Stomach (tissue), 19 donors: ENCODE results near the gene APBA1. TPM values are rescaled to one million over a fixed set of nuclear protein-coding genes. Genes with fewer than 3 reads are reported as not detected.
A peak's percentile ranks its signal among the peaks of the same experiment; 100 is the strongest.

Source experiments
- DNase-seq, 2 donors: peaks; one replicate each; pipeline versions ENCODE4 v3.0.0 to v3.0.0-alpha.2; 2013 to 2019
- H3K27ac ChIP-seq, 5 donors: fragments of 200-600 bp in 4 of 5; sonication (generic) in 4 of 5; one replicate each; pipeline ENCODE4 v1.5.1; 2013 to 2019; ENCODE audit warnings: mild to moderate bottlenecking in 1 of 5, moderate library complexity in 1 of 5
- H3K27me3 ChIP-seq, 3 donors: fragments of 200-600 bp; sonication (generic); one replicate each; pipeline ENCODE4 v1.5.1; 2017 to 2019; ENCODE audit warnings: mixed run types in 1 of 3
- H3K36me3 ChIP-seq, 4 donors: fragments of 200-600 bp; sonication (generic); 1 replicate in 3 of 4; 2 replicates in 1 of 4; pipeline ENCODE4 v1.5.1; 2016 to 2019
- H3K4me1 ChIP-seq, 4 donors: fragments of 200-600 bp; sonication (generic); one replicate each; pipeline ENCODE4 v1.5.1; 2016 to 2019
- H3K4me3 ChIP-seq, 4 donors: fragments of 200-600 bp; sonication (generic) in 3 of 4; one replicate each; pipeline ENCODE4 v1.5.1; 2016 to 2019; ENCODE audit warnings: mild to moderate bottlenecking in 1 of 4
- H3K9me3 ChIP-seq, 4 donors: fragments of 200-600 bp; sonication (generic); one replicate each; pipeline ENCODE4 v1.5.1; 2016 to 2019
- EP300 ChIP-seq: sonication (generic); formaldehyde crosslinking; IDR thresholded peaks from one replicate; pipeline ENCODE4 v1.6.1; 2017; ENCODE audit warnings: antibody characterized with exemption
- POLR2A ChIP-seq, 4 donors: fragments of 450-650 bp; IDR thresholded peaks; one replicate each; pipeline ENCODE4 v1.6.1; 2016; ENCODE audit warnings: antibody characterized with exemption in 4 of 4, control low read depth in 2 of 4, mild to moderate bottlenecking in 1 of 4, moderate library complexity in 1 of 4
- POLR2AphosphoS5 ChIP-seq, 3 donors: sonication (generic); formaldehyde crosslinking; IDR thresholded peaks; one replicate each; pipeline ENCODE4 v1.6.1; 2016; ENCODE audit warnings: antibody characterized with exemption in 3 of 3
- WGBS, 5 donors: extraction: QIAGEN DNeasy Blood & Tissue Kit in 3 of 5; methylation state at CpG; one replicate each; pipeline versions ENCODE4 v1.1.5 to v1.1.7; 2013 to 2018; 5-methylcytosine and 5-hydroxymethylcytosine counted together
- intact Hi-C: fragments of 100-400 bp; cut with DNase I; formaldehyde crosslinking; loops from one replicate; pipeline ENCODE4 v1.15.1; 2023; ENCODE audit warnings: low total_unique reads
- long read RNA-seq, 10 donors: transcript quantifications; one replicate each; lab custom pipeline, GENCODE V29; 2026
- polyA plus RNA-seq, 3 donors: library from polyadenylated mRNA; stranded (reverse); fragments of 200-250 nt; gene quantifications; one replicate each; pipeline ENCODE4 v1.2.3, GENCODE V29; 2013
- total RNA-seq, 5 donors: library from RNA; depleted of rRNA; stranded (reverse); fragments of >200 nt; gene quantifications; one replicate each; pipeline versions ENCODE4 v1.1.0 to v1.2.3, GENCODE V29; 2014 to 2016
- TF ChIP-seq, protein P1 (sequence below), 7 experiments: fragments of 450-650 bp in 4 of 7; fragments of 200-600 bp in 3 of 7; sonication (generic) in 3 of 7; IDR thresholded peaks; one replicate each; pipeline ENCODE4 v1.5.1; 2016 to 2019; ENCODE audit warnings: antibody characterized with exemption in 7 of 7, control low read depth in 2 of 7, mild to moderate bottlenecking in 1 of 7
- donor health status: healthy with polysubstance abuse.
- donor health status: Bipolar disorder and iron deficiency.
- donor health status: healthy.

The APBA1 gene
- total RNA-seq (10 to 100 TPM in 2 of 5 donors, 1 to 10 TPM in 3; 2.7 to 14.2 (median 5.3) TPM), polyA plus RNA-seq (1 to 10 TPM in 1 of 3 donors, under 1 TPM in 2; 0.50 to 1.3 (median 0.76) TPM)
- long read RNA-seq, donor 1, result 0 reads
- long read RNA-seq, donor 2, partial matches to known transcripts, result 20 of 20 reads
- long read RNA-seq, donor 2, other reads (novel, unspliced or antisense), result 0 of 20 reads
- long read RNA-seq, donor 3, result 0 reads
- long read RNA-seq, donor 4, result 0 reads
- long read RNA-seq, donor 5, full-length matches to known transcripts, result 1 of 1 reads
- long read RNA-seq, donor 5, partial matches to known transcripts, result 0 of 1 reads
- long read RNA-seq, donor 5, other reads (novel, unspliced or antisense), result 0 of 1 reads
- long read RNA-seq, donor 6, full-length matches to known transcripts, result 3 of 3 reads
- long read RNA-seq, donor 6, partial matches to known transcripts, result 0 of 3 reads
- long read RNA-seq, donor 6, other reads (novel, unspliced or antisense), result 0 of 3 reads
- long read RNA-seq, donor 7, full-length matches to known transcripts, result 1 of 1 reads
- long read RNA-seq, donor 7, partial matches to known transcripts, result 0 of 1 reads
- long read RNA-seq, donor 7, other reads (novel, unspliced or antisense), result 0 of 1 reads
- long read RNA-seq, donor 8, partial matches to known transcripts, result 7 of 7 reads
- long read RNA-seq, donor 8, other reads (novel, unspliced or antisense), result 0 of 7 reads
- long read RNA-seq, donor 9, result 0 reads
- long read RNA-seq, donor 10, full-length matches to known transcripts, result 2 of 2 reads
- long read RNA-seq, donor 10, partial matches to known transcripts, result 0 of 2 reads
- long read RNA-seq, donor 10, other reads (novel, unspliced or antisense), result 0 of 2 reads

DNA sequence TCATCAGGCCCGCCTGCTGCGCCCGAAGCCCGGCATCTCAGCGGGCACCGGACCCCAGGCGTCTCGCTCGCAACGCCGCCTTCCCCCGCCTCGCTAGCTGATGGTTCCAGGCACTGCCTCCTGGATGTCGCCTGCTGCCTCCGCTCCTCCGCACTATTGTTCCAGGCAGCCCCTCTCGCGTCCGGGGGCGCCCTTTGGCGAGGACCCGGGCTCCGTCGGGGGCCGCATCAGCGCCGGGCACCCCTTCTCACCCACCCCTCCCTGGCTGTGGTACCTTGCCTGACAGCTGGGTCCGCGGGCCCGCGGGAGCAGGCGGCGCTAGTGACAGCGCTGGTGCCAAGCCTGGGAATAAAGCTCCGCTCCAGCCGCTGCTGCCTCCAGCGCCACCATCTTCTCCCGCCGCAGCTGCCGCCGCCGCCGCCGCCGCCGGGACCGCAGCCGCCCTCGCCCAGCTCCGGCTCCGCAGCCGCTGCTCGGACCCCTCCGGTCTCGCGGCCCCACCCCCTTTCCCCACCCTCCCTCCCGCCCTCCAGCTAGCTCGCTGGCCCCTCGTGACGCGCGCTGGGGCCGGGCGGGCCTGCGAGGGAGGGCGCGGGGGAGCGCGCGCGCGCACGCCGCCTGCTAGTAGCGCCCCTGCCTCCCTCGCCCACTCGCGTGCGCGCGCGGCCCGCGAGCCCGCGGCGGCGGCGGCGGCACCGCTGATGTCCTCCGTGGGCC, at the start of gene APBA1:
Gene APBA1 (minus strand): TSS at position 493 of the 717 bp plus-strand sequence.
- intact Hi-C loops, result no loop called here
- 0 to 1% (median 0%) methylated on average over 39 to 92 of the region's 92 CpGs for WGBS, 5 donors
- peak; percentile 47 to 93 for DNase-seq
- Histone ChIP-seq H3K4me3 (peak within 1 kb of the TSS; percentile 72 to 83 (median 76)), H3K9me3 (no peaks in the 10 kb centered on the region), H3K36me3 (no peaks in the 10 kb centered on the region), H3K27me3 (peaks cover 0 to 12% (median 4%) of the 10 kb centered on the region in 3 donors), H3K27ac (peak within 1 kb of the TSS; percentile 70 to 88 (median 81)), H3K4me1 (peaks cover 6 to 26% (median 14%) of the 10 kb centered on the region in 4 donors)
- TF ChIP-seq POLR2AphosphoS5 (IDR thresholded peaks at IDR 0.05) (no peak), POLR2A (IDR thresholded peaks at IDR 0.05) (no peak), EP300 (no peak)
- TF ChIP-seq, protein P1, sequence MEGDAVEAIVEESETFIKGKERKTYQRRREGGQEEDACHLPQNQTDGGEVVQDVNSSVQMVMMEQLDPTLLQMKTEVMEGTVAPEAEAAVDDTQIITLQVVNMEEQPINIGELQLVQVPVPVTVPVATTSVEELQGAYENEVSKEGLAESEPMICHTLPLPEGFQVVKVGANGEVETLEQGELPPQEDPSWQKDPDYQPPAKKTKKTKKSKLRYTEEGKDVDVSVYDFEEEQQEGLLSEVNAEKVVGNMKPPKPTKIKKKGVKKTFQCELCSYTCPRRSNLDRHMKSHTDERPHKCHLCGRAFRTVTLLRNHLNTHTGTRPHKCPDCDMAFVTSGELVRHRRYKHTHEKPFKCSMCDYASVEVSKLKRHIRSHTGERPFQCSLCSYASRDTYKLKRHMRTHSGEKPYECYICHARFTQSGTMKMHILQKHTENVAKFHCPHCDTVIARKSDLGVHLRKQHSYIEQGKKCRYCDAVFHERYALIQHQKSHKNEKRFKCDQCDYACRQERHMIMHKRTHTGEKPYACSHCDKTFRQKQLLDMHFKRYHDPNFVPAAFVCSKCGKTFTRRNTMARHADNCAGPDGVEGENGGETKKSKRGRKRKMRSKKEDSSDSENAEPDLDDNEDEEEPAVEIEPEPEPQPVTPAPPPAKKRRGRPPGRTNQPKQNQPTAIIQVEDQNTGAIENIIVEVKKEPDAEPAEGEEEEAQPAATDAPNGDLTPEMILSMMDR (IDR thresholded peaks at IDR 0.05), result no peak

DNA sequence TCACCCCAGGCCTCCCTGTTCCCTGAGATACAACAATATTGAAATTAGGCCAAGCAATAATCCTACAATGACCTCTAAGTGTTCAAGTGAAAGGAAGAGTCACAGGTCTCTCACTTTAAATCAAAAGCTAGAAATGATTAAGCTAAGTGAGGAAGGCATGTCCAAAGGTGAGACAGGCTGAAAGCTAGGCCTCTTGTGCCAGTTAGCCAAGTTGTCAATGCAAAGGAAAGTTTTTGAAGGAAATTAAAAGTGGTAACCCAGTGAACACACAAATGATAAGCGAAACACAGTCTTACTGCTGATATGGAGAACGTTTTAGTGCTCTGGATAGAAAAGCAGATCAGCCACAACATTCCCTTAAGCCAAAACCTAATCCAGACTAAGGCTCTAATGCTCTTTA, 47.8 kb upstream of the APBA1 start:
- no peak overlapping the region for H3K27ac ChIP-seq
- H3K9me3 ChIP-seq, result no peaks in the 10 kb centered on the region
- peaks cover 6 to 73% (median 72%) of the 10 kb centered on the region in 4 donors for H3K36me3 ChIP-seq
- DNase-seq, result no peak
- 39 to 65% (median 54%) methylated on average over 2 of the region's 2 CpGs for WGBS, 5 donors
- TF ChIP-seq POLR2A (IDR thresholded peaks at IDR 0.05) (no peak), POLR2AphosphoS5 (IDR thresholded peaks at IDR 0.05) (no peak), EP300 (no peak)
- TF ChIP-seq, protein P1 (IDR thresholded peaks at IDR 0.05), result no peak
- intact Hi-C loops, result no loop called here
- no peaks in the 10 kb centered on the region for H3K27me3 ChIP-seq
- H3K4me3 ChIP-seq, result no peak overlapping the region
- peaks cover 0 to 5% (median 0%) of the 10 kb centered on the region in 4 donors for H3K4me1 ChIP-seq

DNA sequence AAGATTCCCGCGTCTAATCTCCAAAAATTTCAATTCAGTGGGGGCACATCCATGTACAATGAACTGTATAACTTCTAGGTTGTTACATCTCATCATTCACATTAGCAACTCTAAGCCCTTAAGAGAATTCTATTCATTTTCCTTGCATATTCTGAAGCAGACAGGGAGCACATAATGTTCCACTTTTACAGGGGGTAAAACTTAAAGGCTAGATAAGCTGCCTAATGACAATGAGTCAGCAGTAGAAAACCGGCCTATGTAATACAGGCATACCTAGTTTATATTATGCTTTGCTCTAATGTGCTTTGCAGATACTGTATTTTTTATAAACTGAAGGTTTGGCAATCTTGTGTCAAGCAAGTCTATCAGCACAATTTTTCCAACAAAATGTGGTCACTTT, 47.2 kb upstream of the APBA1 start:
- TF ChIP-seq, protein P1 (IDR thresholded peaks at IDR 0.05), result no peak
- TF ChIP-seq POLR2A (IDR thresholded peaks at IDR 0.05) (no peak), EP300 (no peak), POLR2AphosphoS5 (IDR thresholded peaks at IDR 0.05) (no peak)
- Histone ChIP-seq H3K9me3 (no peaks in the 10 kb centered on the region), H3K4me1 (peaks cover 0 to 5% (median 0%) of the 10 kb centered on the region in 4 donors), H3K36me3 (peaks cover 5 to 71% (median 67%) of the 10 kb centered on the region in 4 donors), H3K27me3 (no peaks in the 10 kb centered on the region), H3K4me3 (no peak overlapping the region), H3K27ac (no peak overlapping the region)
- no peak for DNase-seq
- whole genome bisulfite sequencing, 5 donors, result 82 to 90% (median 86%) methylated on average over 3 of the region's 3 CpGs
- intact Hi-C loops, result no loop called here

DNA sequence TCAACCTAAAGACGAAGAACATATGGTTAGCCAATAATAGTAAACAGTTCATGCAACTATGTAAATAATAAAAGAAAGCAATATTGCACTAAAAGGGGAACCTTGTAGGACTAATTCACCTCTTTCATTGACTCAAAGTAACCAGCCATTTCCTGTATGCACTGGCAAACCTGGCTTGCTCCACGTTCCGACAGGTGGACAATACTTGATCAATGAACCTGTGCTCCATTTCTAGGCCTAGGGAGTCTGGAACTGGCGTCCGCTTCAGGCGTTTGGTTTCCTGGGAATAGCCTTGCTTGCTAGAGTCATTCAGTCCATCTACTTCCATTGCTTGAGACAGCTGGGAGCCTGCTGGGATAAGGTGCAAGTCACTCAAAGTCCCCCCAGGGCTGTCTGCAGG, 46.0 kb upstream of the APBA1 start:
- 82 to 91% (median 84%) methylated on average over 6 of the region's 6 CpGs for WGBS, 5 donors
- intact Hi-C loops, result no loop called here
- DNase-seq, result no peak

More for the DNA sequence above, 46.0 kb upstream of the APBA1 start:
- Histone ChIP-seq H3K4me1 (peaks cover 0 to 5% (median 0%) of the 10 kb centered on the region in 4 donors), H3K9me3 (no peaks in the 10 kb centered on the region), H3K27ac (no peak overlapping the region), H3K4me3 (no peak overlapping the region), H3K36me3 (peaks cover 4 to 63% (median 60%) of the 10 kb centered on the region in 4 donors), H3K27me3 (no peaks in the 10 kb centered on the region)
- TF ChIP-seq, protein P1 (IDR thresholded peaks at IDR 0.05), result no peak
- no peak for TF ChIP-seq POLR2AphosphoS5 (IDR thresholded peaks at IDR 0.05)
- TF ChIP-seq EP300, result no peak
- no peak for TF ChIP-seq POLR2A (IDR thresholded peaks at IDR 0.05)
